Left renal pelvis (tissue), 4 donors: ENCODE data around the gene LST1. TPM values are rescaled to one million over a fixed set of nuclear protein-coding genes. Genes with fewer than 3 reads are reported as not detected.
"Not testable (repeated sequence)": the region's sequence is repeated elsewhere in the genome, so short reads cannot be mapped to it uniquely, and the experiment has no call there.

Experiments used
- DNase-seq, 4 donors: peaks; one replicate each; pipeline ENCODE4 v3.0.0-alpha.2; 2013; ENCODE audit warnings: low read depth in 4 of 4, low spot score in 3 of 4
- polyA plus RNA-seq, 4 donors: library from polyadenylated mRNA; unstranded; fragments of 120-200 nt; gene quantifications; one replicate each; pipeline ENCODE4 v1.2.1, GENCODE V29; 2013; ENCODE audit not compliant: insufficient read length in 4 of 4

LST1 gene
- polyA plus RNA-seq, 4 donors, result 4.6 to 10.3 (median 4.9) TPM

- DNase-seq, result no peak
Measured at GRCh38 chr6:31580438-31580740, 5.7 kb upstream of the LST1 start.

GRCh38 chr6:31580807-31581433 lies 5.2 kb upstream of the LST1 start:
- DNase-seq, result peak; percentile 53 to 72 (median 69)

- DNase-seq, result no peak
Measured at GRCh38 chr6:31581434-31582229, 4.4 kb upstream of the LST1 start.

GRCh38 chr6:31582230-31582643 lies 3.8 kb upstream of the LST1 start, which contains the start of gene LTB:
Gene LTB (minus strand): TSS chr6:31582424. CDS start chr6:31582417, 7 bp downstream.
- DNase-seq, result no peak

GRCh38 chr6:31585491-31585890 lies 586 bp upstream of the LST1 start:
- DNase-seq, result no peak

GRCh38 chr6:31586599-31587281 lies 663 bp downstream of the LST1 start:
- no peak for DNase-seq

GRCh38 chr6:31587791-31588777 lies 2.0 kb downstream of the LST1 start:
- no peak for DNase-seq

GRCh38 chr6:31588871-31589650 lies 3.0 kb downstream of the LST1 start:
- no peak for DNase-seq

- DNase-seq, result not testable (repeated sequence)
Measured at GRCh38 chr6:31590691-31591090, 4.6 kb downstream of the LST1 start.

GRCh38 chr6:31592396-31592771 lies 6.3 kb downstream of the LST1 start:
- DNase-seq, result no peak

- no peak for DNase-seq
Measured at GRCh38 chr6:31597006-31597405, 10.9 kb downstream of the LST1 start.

GRCh38 chr6:31607317-31607716 lies 21.2 kb downstream of the LST1 start:
- DNase-seq, result no peak

- DNase-seq, result no peak
Measured at GRCh38 chr6:31609519-31610406, 23.7 kb downstream of the LST1 start.

- no peak for DNase-seq
Measured at GRCh38 chr6:31610968-31611367, 24.9 kb downstream of the LST1 start.

GRCh38 chr6:31614075-31614619 lies 28.1 kb downstream of the LST1 start:
- DNase-seq, result no peak

GRCh38 chr6:31614684-31615578 lies 28.9 kb downstream of the LST1 start, which contains the start of gene AIF1:
Gene AIF1 (plus strand): TSS chr6:31615234. CDS start chr6:31615330, 96 bp downstream.
- DNase-seq, result no peak

GRCh38 chr6:31615748-31616147 lies 29.7 kb downstream of the LST1 start:
- no peak for DNase-seq
